ENCODE results near the gene ZBTB16.

- TF ChIP-seq CREB1 (CRISPR knock-in tag; IDR thresholded peaks at IDR 0.05; ENCODE audit: low read depth) (no peak), CTCF (conservative IDR thresholded peaks at IDR 0.05; ENCODE audit: low read depth in 2 of 2) (no peak), REST (IDR thresholded peaks at IDR 0.05; ENCODE audit: unreplicated experiment) (no peak), ZNF331 (CRISPR knock-in tag; IDR thresholded peaks at IDR 0.05; ENCODE audit: low read depth) (no peak), EZH2phosphoT487 (IDR thresholded peaks at IDR 0.05; ENCODE audit: unreplicated experiment) (no peak), POLR2AphosphoS5 (IDR thresholded peaks at IDR 0.05; ENCODE audit: low read depth) (no peak), EZH2 (IDR thresholded peaks at IDR 0.05; ENCODE audit: low read depth, unreplicated experiment) (no peak), STAT1 (IDR thresholded peaks at IDR 0.05; ENCODE audit: unreplicated experiment) (no peak), NANOG (IDR thresholded peaks at IDR 0.05; ENCODE audit: borderline replicate concordance) (no peak), ETS1 (IDR thresholded peaks at IDR 0.05) (no peak), JUNB (IDR thresholded peaks at IDR 0.05; ENCODE audit: unreplicated experiment) (no peak), ZNF462 (CRISPR knock-in tag; IDR thresholded peaks at IDR 0.05) (no peak), ZNF114 (CRISPR knock-in tag; IDR thresholded peaks at IDR 0.05) (no peak)
These were observed 106.1 kb downstream of the ZBTB16 start for GRCh38 chr11:114165326-114166230.

Data from GM23338 (cell line).